ENCODE measurements around the gene NAA16.
A peak's percentile ranks its signal among the peaks of the same experiment; 100 is the strongest.
"Not testable (repeated sequence)": the region's sequence is repeated elsewhere in the genome, so short reads cannot be mapped to it uniquely, and the experiment has no call there.

The NAA16 gene

GRCh38 chr13:41310963-41311405 lies at the start of gene NAA16:
Gene NAA16 (plus strand): TSS chr13:41311267. CDS start chr13:41311529, 262 bp downstream.
- DNase-seq = peak; percentile 30

GRCh38 chr13:41263261-41263971 lies 47.7 kb upstream of the NAA16 start, which contains the start of gene MTRF1:
Gene MTRF1 (minus strand): TSS chr13:41263576. CDS start chr13:41260907, 2,669 bp downstream.
- DNase-seq = peak; percentile 11

- DNase-seq = no peak
Observed at GRCh38 chr13:41267106-41267505, 44.0 kb upstream of the NAA16 start.

GRCh38 chr13:41268764-41269163 lies 42.3 kb upstream of the NAA16 start:
- DNase-seq = no peak

GRCh38 chr13:41271456-41272285 lies 39.4 kb upstream of the NAA16 start:
- no peak for DNase-seq

GRCh38 chr13:41273831-41274441 lies 37.1 kb upstream of the NAA16 start:
- no peak for DNase-seq

GRCh38 chr13:41274881-41275280 lies 36.2 kb upstream of the NAA16 start:
- no peak for DNase-seq

GRCh38 chr13:41276824-41277223 lies 34.2 kb upstream of the NAA16 start:
- no peak for DNase-seq

GRCh38 chr13:41279156-41279555 lies 31.9 kb upstream of the NAA16 start:
- not testable (repeated sequence) for DNase-seq

- no peak for DNase-seq
Observed at GRCh38 chr13:41282129-41282571, 28.9 kb upstream of the NAA16 start.

- no peak for DNase-seq
Observed at GRCh38 chr13:41284512-41285288, 26.4 kb upstream of the NAA16 start.

- no peak for DNase-seq
Observed at GRCh38 chr13:41286370-41286769, 24.7 kb upstream of the NAA16 start.

- no peak for DNase-seq
Observed at GRCh38 chr13:41289463-41289881, 21.6 kb upstream of the NAA16 start.

- no peak for DNase-seq
Observed at GRCh38 chr13:41291246-41291645, 19.8 kb upstream of the NAA16 start.

GRCh38 chr13:41293272-41293671 lies 17.8 kb upstream of the NAA16 start:
- no peak for DNase-seq

GRCh38 chr13:41294914-41295313 lies 16.2 kb upstream of the NAA16 start:
- DNase-seq = no peak

GRCh38 chr13:41295973-41296372 lies 15.1 kb upstream of the NAA16 start:
- DNase-seq = no peak

GRCh38 chr13:41296879-41297646 lies 14.0 kb upstream of the NAA16 start:
- no peak for DNase-seq

- DNase-seq = no peak
Observed at GRCh38 chr13:41299316-41300094, 11.6 kb upstream of the NAA16 start.

GRCh38 chr13:41302743-41303142 lies 8.3 kb upstream of the NAA16 start:
- no peak for DNase-seq

GRCh38 chr13:41304551-41304950 lies 6.5 kb upstream of the NAA16 start:
- DNase-seq = no peak
